ENCODE data around the gene RCCD1. TPM values are rescaled to one million over a fixed set of nuclear protein-coding genes. Genes with fewer than 3 reads are reported as not detected.

RCCD1 gene
- total RNA-seq, 1 donor from 2014 or later = 20.3 TPM

GRCh38 chr15:91001209-91001608 is 46.5 kb downstream of the RCCD1 start:
- H3K9me3 Mint-ChIP-seq = no peaks in the 10 kb centered on the region
- no peak overlapping the region for H3K27ac Mint-ChIP-seq
- H3K27me3 Mint-ChIP-seq = no peaks in the 10 kb centered on the region
- no peak for DNase-seq (ENCODE audit: extremely low spot score, unreplicated experiment)
- H3K4me1 Mint-ChIP-seq (ENCODE audit: unreplicated experiment) = no peaks in the 10 kb centered on the region
- peaks cover 27% of the 10 kb centered on the region for H3K36me3 Mint-ChIP-seq
- TF ChIP-seq CTCF (conservative IDR thresholded peaks at IDR 0.05) = no peak
- no peak overlapping the region for H3K4me3 Mint-ChIP-seq

GRCh38 chr15:91007266-91007665 is 52.6 kb downstream of the RCCD1 start:
- peaks cover 26% of the 10 kb centered on the region for H3K36me3 Mint-ChIP-seq
- H3K9me3 Mint-ChIP-seq = no peaks in the 10 kb centered on the region
- H3K27ac Mint-ChIP-seq = no peak overlapping the region
- DNase-seq (ENCODE audit: extremely low spot score, unreplicated experiment) = no peak
- H3K4me3 Mint-ChIP-seq = no peak overlapping the region
- H3K4me1 Mint-ChIP-seq (ENCODE audit: unreplicated experiment) = no peaks in the 10 kb centered on the region
- H3K27me3 Mint-ChIP-seq = no peaks in the 10 kb centered on the region
- no peak for TF ChIP-seq CTCF (conservative IDR thresholded peaks at IDR 0.05)

Other genes with a start within 250 kb of the RCCD1 start
- 8.5 and 21.5 TPM in 2 replicates for gene BLM, start 237.5 kb upstream of the RCCD1 start, total RNA-seq (ENCODE audit: low replicate concordance)
- gene FURIN, start 86.3 kb upstream of the RCCD1 start, total RNA-seq (ENCODE audit: low replicate concordance) = 37.7 and 62.1 TPM in 2 replicates
- 3.1 TPM in 2 replicates for gene FES, start 70.4 kb upstream of the RCCD1 start, total RNA-seq (ENCODE audit: low replicate concordance)
- 43.0 and 60.2 TPM in 2 replicates for gene MAN2A2, start 51.6 kb upstream of the RCCD1 start, total RNA-seq (ENCODE audit: low replicate concordance)
- 16.8 and 18.9 TPM in 2 replicates for gene HDDC3, start 22.3 kb upstream of the RCCD1 start, total RNA-seq (ENCODE audit: low replicate concordance)
- 78.9 and 80.2 TPM in 2 replicates for gene UNC45A, start 19.6 kb upstream of the RCCD1 start, total RNA-seq (ENCODE audit: low replicate concordance)
- 54.6 and 101 TPM in 2 replicates for gene PRC1, start 39.7 kb downstream of the RCCD1 start, total RNA-seq (ENCODE audit: low replicate concordance)
- gene VPS33B, start 67.7 kb downstream of the RCCD1 start, total RNA-seq (ENCODE audit: low replicate concordance) = 20.2 and 25.5 TPM in 2 replicates
- 1.7 and 3.1 TPM in 2 replicates for gene SV2B, start 145.4 kb downstream of the RCCD1 start, total RNA-seq (ENCODE audit: low replicate concordance)